GM19351 (cell line): ENCODE results near the gene VASH1.

Experiments
- ATAC-seq: cut with Tn5 transposase; IDR thresholded peaks from one replicate; pipeline ENCODE4 v1.9.1; 2021; ENCODE audit warnings: mild to moderate bottlenecking, moderate library complexity; ENCODE audit not compliant: unreplicated experiment

VASH1 gene

GRCh38 chr14:76782115-76782884 is 21.0 kb downstream of the VASH1 start:
- ATAC-seq, result no peak

DNA sequence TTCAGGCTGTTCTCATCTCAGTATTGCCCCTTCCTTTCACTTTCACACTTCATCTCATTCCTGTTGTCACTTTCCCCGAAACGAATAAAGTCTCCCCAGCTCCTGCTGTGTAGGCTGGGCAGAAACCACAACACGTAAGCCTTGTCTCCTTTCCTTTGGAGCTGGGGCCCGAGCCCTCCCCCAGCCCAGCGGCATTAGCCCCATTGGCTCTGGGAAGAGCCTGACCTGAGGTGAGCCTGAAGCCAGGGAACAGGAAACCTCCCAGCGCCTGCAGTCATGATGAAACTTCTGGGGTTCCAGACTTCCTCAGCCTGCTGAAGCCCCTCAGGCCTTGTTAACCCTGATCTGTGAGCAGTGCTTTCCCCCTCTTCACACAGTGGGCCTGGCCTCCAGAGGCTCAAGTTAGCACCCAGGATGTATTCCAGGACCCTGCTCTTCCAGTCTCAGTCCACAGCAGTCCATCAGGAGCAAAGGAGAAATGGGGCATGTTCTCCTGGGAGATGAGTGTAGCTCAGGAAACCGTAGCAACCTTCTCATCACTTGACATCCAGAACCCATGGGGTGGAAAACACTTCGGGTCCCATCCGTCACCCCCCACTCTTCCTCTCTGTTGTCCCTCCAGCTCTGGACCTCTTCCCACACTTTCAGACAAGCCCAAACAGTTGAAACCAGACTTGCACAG is 21.8 kb downstream of the VASH1 start:
- no peak for ATAC-seq

DNA sequence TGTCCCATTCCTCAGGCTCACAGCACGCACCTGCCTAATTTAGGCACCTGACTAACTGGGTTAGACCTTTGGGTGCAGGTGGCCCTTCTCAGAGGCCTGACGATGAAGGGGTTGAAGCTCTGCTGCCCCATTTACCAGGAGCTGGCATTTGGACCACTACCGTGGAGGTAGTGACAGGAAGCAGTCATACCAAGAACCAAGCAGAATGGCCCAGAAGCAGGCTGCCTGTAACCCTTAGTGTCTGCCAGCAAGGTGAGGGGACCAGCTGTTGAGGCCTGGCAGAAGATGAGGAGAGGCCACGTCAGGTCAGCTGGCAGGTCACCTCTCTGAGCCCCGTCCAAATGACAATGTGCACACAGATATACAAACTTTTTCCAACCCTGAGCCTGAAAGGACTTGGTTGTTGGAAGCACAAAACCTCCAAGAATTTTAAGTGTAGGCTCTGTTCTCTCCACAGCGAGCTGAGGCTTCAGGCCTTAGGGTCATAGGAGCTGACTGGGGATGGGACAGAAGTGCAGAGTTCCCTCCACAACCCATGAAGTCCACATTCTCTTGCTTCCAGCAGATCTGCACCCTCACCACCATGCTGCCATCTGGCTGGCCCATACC is 23.1 kb downstream of the VASH1 start:
- no peak for ATAC-seq

- ATAC-seq, result peak; percentile 86
Observed at GRCh38 chr14:76784881-76785280, 23.6 kb downstream of the VASH1 start.

DNA sequence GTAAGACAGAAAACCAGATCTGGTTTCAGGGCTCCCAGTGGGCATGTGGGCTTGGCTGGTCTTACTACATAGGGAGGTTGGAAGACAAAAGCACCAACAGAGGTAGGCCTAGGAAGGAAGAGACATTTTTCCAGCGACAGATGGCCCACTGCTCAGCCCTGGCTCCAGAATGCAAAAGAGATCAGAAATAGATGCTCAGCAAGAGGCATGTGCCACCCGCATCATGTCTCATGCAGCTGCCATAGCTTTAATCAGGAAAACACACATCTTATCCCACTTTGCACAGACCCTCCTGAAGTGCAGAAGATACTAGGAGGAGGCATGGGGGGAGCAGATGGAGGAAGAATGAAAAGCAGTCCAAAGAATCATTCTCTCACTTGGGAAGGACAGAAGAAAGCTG is 25.3 kb downstream of the VASH1 start:
- no peak for ATAC-seq

DNA sequence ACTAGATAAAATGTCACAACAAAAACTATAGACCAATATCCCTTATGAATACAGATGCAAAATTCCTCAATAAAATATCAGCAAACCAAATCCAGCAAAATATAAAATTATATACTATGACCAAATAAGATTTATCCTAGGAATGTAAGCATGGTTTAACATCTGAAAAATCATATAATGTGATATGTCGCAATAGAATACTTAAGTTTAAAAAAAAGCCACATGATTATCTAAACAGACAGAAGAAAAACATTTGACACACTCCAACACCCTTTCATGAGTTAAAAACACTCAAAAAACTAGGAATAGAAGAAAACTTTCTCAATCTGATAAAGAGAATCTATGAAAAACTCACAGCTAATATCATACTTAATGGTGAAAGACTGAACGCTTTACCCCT is 31.2 kb downstream of the VASH1 start:
- no peak for ATAC-seq

- ATAC-seq, result no peak
Observed at GRCh38 chr14:76793324-76793723, 32.1 kb downstream of the VASH1 start.

DNA sequence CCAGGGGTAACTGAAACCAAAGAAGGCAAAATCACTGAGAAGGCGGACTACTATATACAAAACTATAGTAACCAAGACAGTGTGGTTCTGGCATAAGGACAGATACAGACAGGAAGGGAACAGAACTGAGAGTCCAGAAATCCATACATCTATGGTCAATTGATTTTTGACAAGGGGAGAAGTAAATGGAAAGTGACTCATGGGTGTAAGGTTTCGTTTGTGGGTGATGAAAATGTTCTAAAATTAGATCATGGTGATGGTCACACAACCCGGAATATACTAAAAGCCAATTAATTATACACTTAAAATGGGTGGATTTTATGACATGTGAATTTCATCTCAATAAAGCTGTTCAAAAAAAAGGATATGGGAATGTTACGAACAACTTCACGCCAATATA is 32.7 kb downstream of the VASH1 start:
- ATAC-seq, result no peak

DNA sequence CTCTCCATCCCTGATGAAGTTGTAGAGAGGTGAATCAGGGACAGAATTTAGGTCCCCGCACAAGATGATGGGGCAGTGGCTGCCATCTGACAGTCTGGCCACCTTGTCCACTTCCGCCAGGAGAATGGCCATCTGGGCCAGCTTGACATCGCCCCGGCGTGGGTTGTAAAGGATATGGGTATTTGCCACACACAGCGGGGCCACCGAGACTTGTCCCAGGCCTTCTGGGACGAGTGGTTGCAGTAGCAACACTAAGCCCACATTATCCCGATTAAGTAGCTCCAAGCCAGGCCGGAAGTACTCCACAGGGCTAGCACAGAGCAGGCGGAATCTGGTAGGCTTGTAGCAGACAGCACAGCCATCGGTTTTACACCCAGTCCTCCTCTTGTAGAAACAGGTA is 45.2 kb downstream of the VASH1 start:
- no peak for ATAC-seq

DNA sequence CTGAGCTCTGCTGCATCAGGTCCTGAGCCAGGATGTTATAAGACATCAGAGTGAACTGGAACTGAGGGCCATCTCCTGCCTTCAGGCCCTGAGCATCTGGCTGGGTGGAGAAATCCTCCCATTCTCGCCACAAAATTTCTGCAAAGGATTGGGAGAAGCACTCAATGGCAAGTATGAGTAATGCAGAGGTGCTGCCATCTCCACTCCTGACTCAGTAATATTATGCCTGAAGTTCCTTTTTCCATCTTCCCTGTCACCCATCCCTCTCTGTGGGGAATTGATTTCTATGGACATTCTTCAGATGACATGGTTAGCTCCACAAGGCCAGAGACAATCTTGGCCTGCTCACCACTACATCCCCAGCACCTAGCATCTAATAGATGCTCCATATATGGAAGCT is 46.7 kb downstream of the VASH1 start:
- no peak for ATAC-seq

DNA sequence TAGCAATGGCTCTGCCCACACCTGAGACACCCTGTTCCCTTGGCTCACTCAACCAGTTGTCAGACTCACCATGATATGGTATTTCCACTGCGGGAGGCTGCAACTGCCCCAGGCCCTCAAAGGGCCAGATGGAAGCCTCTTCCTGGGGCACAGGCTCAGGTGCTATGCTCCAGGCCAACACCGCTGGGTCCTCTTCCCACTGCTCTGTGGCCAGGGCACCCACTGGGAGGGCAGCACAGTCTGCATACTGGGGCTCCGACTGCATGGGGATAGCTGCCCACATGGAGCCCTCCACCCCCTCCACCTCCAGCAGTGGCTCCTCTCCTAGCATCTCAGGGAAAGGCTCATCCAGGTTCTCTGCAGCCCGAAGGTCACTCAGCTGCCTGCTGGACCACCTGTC is 47.7 kb downstream of the VASH1 start:
- no peak for ATAC-seq

DNA sequence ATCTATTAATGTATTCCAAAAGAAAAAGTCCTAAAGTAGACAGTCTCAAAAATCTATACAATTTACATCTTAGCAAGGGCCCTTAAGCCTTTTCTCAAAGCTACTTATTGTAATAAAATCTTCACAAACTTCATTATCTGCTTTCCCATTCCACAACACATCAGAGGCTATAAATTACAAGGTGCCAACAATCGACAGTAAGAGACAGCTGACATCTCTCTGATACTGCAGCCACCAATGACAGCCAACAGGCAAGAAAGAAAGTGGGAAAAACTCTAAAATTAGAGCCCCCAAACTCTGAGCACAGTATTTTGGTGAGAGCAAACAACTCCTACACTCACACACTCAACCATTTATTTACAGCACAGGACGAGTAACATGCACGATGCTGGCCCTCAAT is 49.3 kb downstream of the VASH1 start:
- no peak for ATAC-seq

- no peak for ATAC-seq
Observed at GRCh38 chr14:76810953-76811400, 49.7 kb downstream of the VASH1 start.

DNA sequence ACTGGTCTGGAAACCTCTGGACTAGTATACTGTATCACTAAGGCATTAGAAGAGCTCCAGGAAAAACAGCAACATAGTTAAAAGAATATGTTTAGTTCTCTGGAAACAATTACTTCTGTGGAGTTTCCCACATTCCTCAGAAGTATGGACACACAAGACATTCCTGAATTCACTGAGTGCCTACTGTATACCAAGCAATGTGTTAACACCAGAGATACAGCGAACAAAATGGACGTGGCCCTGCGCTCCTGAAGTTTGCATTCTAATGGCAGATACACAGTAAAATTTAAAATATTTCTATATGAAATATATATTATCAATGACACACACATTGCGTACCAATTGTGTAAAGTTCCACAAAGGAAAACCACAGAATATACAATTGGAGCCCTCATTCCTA is 50.3 kb downstream of the VASH1 start:
- ATAC-seq, result no peak

DNA sequence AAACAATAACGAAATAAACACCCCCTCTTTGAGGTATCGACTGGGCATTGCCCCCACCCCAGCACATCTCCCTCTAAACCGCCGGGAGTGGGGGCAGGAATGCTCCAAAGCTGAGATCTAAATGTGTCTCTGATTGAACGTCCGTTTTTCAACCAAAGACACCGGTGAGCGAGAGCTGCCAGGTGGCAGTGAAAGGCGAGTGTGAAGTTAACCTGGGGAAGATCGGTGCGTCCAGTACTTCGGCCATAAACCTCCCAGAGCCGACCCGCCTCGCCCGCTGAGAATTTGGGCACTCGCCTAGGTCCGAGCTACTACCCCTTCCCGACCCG is 50.8 kb downstream of the VASH1 start:
- peak; percentile 23 for ATAC-seq

DNA sequence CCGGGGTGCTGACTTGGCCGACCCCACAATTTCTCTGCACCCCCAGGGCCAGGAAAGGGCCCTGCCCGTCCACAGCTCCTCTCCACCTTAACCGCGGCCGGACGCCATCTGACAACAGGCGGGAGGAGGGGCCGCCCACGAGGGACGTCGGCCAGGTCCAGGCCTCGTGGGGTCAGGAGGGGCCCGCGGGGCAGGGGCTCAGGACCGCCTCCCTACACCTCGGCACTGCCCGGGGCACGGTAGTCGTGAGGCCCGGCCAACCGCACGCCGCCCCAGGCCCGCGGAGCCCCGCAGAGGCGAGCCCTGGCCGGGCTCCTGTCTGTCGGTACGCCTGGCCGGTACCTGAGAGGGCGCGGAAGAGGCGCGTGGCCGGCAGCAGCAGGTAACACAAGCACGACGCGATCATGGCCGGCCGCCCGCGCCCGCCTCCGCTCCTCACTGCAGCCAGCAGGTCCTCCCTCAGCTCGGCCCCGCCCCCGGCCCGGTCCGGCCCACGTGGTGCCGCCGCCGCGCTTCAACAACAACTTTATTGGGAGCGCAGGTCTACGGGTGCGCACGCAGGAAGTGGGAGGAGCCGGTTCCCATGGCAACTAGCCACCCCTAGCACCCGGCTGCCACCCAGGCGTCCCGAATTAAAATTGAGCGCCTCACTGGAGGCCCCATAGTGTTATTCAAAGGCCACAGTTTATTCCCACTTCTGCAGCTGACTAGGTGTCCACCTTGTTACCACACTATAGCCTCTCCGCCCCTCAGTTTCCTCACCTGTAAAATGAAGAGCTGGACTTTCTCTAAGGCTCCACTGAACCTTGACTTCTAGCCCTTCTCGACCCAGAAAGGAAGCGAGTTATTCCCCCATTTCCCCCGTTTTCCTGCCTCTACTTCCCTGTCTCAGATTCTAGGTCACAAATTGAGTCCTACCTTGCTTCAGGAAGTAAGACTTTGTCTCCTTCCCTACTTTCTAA is 51.4 kb downstream of the VASH1 start, which contains the start of gene ANGEL1:
TSS of gene ANGEL1 (minus strand) at position 461 of the 962 bp plus-strand sequence. CDS start at position 406, 55 bp downstream.
- peak; percentile 78 for ATAC-seq

DNA sequence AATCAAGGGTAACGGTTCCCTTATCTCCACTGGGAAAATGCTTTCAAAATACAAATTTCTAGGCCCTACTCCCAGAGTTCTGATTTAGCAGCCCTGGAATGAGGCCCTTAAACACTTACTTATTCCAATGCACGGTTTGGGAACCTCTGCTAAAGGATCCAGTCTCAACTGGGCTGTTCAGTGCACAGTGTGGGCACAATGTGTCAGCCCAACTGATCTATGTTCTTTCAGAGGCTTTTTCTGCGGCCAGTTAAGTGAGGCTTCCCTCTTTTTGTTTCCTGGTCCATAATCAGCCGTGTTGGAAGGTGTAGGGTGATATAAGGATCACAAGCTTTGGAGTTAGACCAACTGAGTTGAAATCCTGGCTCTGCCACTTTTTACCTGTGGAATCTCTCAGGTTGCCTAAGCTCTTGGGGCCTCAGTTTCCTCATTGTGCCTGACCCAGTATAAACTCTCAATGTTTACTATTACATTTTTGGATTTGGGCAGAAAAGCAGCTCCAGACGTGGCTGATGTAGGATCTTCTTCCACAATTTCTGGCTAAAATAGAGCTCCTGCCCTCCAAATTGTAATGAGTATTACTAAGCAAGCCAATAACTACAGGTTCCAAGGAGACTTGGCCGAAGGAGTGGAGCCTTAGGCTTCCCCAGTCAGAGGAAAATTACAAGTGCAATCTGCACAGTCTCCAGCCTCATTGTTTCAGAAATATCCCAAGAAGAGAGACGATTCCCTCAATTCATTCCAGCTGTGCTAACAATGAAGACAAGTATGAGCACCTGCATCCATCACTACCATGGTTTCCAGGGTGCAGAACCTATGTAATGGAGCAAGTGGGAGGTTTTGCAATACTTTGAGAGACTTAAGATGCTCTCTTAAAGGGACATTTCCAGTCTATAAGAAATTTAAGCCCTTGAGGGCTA is 53.7 kb downstream of the VASH1 start:
- no peak for ATAC-seq

DNA sequence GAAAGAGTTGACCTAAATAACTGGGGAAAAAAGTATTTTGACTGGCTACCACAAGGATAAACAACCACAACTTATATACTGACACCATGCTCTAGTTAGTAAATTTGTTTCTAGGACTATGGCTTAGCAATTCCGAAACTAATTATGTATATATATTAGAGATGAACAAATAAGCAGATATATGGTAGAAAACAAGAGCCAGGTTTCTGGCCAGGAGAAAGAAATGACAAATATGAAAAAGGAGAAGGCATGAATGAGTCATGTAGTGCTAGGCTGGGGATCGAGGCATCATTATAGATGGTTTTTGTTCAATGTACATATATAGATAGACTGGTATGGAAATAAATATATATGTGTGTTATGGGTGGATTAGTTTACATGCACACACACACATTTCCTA is 59.4 kb downstream of the VASH1 start:
- ATAC-seq, result no peak

DNA sequence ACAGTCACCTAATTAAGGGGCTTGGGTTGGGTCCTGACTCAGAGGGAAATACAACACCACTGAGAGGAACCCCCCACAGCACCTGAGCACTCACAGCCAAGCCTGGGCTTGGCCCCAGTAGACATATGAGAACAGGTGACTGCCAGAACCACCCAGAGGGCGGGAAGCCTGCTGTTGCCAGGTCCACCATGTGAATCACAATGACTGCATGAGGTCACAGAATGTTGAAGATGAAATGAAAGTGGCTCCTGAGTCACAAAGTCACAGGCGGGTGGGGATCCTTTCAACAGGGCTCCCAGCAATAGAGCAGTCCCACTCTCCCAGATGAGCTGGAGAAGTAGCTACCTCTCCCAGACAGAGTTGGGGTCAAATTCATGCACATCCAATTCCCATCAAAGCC is 64.9 kb downstream of the VASH1 start, which contains the start of gene LRRC74A:
TSS of gene LRRC74A (plus strand) at position 287 of the 400 bp plus-strand sequence. CDS start 290 bp downstream, outside the sequence.
- ATAC-seq, result no peak
